Panc1 (cell line): ENCODE results near the gene CHRM4.

Experiments used
- TF ChIP-seq, protein P1 (sequence below): fragments of 450-650 bp; IDR thresholded peaks from 2 replicates; pipeline ENCODE4 v1.5.1; 2017; ENCODE audit warnings: mild to moderate bottlenecking
- TF ChIP-seq, protein P2 (sequence below), 2 experiments: IDR thresholded peaks; 2 replicates each; pipeline ENCODE4 v1.6.1; 2011 to 2012; ENCODE audit warnings: low read depth in 2 of 2, control low read depth in 1 of 2, low read length in 1 of 2, mild to moderate bottlenecking in 1 of 2, moderate library complexity in 1 of 2; ENCODE audit not compliant: insufficient read depth in 1 of 2

DNA sequence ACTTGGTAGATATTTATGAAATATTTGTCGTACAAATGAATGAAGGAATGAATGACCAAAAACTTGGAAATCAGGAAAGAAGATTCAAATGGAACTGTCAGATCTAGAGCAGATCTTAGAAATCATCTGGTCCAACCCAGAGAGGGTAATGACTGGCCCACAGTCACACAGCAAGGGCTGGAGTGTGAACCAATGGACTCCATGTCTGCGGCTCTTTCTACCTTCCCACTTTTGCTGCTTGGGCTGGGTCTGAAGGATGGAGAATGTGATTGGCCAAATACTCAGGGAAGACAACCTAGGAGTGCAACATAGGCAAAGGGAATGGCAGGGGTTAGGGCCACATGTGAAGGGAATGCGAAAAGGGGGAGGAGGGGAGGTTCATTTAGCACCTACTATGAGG lies 50.1 kb downstream of the CHRM4 start:
- TF ChIP-seq, protein P1, sequence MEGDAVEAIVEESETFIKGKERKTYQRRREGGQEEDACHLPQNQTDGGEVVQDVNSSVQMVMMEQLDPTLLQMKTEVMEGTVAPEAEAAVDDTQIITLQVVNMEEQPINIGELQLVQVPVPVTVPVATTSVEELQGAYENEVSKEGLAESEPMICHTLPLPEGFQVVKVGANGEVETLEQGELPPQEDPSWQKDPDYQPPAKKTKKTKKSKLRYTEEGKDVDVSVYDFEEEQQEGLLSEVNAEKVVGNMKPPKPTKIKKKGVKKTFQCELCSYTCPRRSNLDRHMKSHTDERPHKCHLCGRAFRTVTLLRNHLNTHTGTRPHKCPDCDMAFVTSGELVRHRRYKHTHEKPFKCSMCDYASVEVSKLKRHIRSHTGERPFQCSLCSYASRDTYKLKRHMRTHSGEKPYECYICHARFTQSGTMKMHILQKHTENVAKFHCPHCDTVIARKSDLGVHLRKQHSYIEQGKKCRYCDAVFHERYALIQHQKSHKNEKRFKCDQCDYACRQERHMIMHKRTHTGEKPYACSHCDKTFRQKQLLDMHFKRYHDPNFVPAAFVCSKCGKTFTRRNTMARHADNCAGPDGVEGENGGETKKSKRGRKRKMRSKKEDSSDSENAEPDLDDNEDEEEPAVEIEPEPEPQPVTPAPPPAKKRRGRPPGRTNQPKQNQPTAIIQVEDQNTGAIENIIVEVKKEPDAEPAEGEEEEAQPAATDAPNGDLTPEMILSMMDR: no peak
- TF ChIP-seq, protein P2, sequence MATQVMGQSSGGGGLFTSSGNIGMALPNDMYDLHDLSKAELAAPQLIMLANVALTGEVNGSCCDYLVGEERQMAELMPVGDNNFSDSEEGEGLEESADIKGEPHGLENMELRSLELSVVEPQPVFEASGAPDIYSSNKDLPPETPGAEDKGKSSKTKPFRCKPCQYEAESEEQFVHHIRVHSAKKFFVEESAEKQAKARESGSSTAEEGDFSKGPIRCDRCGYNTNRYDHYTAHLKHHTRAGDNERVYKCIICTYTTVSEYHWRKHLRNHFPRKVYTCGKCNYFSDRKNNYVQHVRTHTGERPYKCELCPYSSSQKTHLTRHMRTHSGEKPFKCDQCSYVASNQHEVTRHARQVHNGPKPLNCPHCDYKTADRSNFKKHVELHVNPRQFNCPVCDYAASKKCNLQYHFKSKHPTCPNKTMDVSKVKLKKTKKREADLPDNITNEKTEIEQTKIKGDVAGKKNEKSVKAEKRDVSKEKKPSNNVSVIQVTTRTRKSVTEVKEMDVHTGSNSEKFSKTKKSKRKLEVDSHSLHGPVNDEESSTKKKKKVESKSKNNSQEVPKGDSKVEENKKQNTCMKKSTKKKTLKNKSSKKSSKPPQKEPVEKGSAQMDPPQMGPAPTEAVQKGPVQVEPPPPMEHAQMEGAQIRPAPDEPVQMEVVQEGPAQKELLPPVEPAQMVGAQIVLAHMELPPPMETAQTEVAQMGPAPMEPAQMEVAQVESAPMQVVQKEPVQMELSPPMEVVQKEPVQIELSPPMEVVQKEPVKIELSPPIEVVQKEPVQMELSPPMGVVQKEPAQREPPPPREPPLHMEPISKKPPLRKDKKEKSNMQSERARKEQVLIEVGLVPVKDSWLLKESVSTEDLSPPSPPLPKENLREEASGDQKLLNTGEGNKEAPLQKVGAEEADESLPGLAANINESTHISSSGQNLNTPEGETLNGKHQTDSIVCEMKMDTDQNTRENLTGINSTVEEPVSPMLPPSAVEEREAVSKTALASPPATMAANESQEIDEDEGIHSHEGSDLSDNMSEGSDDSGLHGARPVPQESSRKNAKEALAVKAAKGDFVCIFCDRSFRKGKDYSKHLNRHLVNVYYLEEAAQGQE (IDR thresholded peaks at IDR 0.05; ENCODE audit: insufficient read depth in 1 of 2, low read depth in 2 of 2, low read length in 1 of 2): no peak
